SK-N-SH (cell line): ENCODE measurements around the gene USP28. TPM values are rescaled to one million over a fixed set of nuclear protein-coding genes. Genes with fewer than 3 reads are reported as not detected.
"Not testable (repeated sequence)": the region's sequence is repeated elsewhere in the genome, so short reads cannot be mapped to it uniquely, and the experiment has no call there.

Experiments used
- CTCF ChIA-PET: fragments of 300-600, 350-600 bp; formaldehyde crosslinking; extraction: SDS; loops from one replicate; lab custom pipeline; 2021; lab: Yijun Ruan, JAX
- POLR2A ChIA-PET: fragments of 350-600 bp; sonication (Branson Sonifier 250); formaldehyde crosslinking; extraction: SDS; loops from one replicate; lab custom pipeline; 2020; ENCODE audit warnings: antibody characterized with exemption, inconsistent platforms; lab: Yijun Ruan, JAX
- DNase-seq: peaks from one replicate; pipeline ENCODE4 v3.0.0; 2012
- H2AFZ ChIP-seq: fragments of 200-600 bp; sonication (generic); 2 replicates; pipeline ENCODE4 v1.8.1; 2016; ENCODE audit warnings: antibody characterized with exemption, mild to moderate bottlenecking, low read depth
- H3F3A ChIP-seq: fragments of 200-600 bp; sonication (generic); replicated peaks from 2 replicates; pipeline ENCODE3; 2016; ENCODE audit warnings: antibody characterized with exemption, mild to moderate bottlenecking; ENCODE audit not compliant: insufficient read depth
- H3K27ac ChIP-seq, 2 experiments: fragments of 200-500 bp in 1 of 2; fragments of 200-600 bp in 1 of 2; sonication (Bioruptor generic) in 1 of 2; sonication (generic), shearing (Covaris generic) in 1 of 2; 2 replicates each; pipeline versions ENCODE4 v1.5.1 to v1.6.1; 2014 to 2016; ENCODE audit warnings: low read depth in 2 of 2, inconsistent platforms in 1 of 2, low read length in 1 of 2, mild to moderate bottlenecking in 1 of 2, mixed read lengths in 1 of 2
- H3K27me3 ChIP-seq: fragments of 200-600 bp; sonication (generic), shearing (Covaris generic); 2 replicates; pipeline ENCODE4 v1.6.1; 2016; ENCODE audit warnings: mixed run types; ENCODE audit not compliant: insufficient read depth
- H3K36me3 ChIP-seq, 2 experiments: fragments of 200-500 bp in 1 of 2; fragments of 200-600 bp in 1 of 2; sonication (Bioruptor generic) in 1 of 2; sonication (generic) in 1 of 2; replicated peaks in 1 of 2; 2 replicates each; pipeline versions ENCODE3 to v1.5.1; 2014 to 2016; ENCODE audit warnings: low read length in 1 of 2, mild to moderate bottlenecking in 1 of 2; ENCODE audit not compliant: insufficient read depth in 2 of 2, control insufficient read depth in 1 of 2
- H3K4me1 ChIP-seq, 2 experiments: fragments of 200-500 bp in 1 of 2; fragments of 200-600 bp in 1 of 2; sonication (Bioruptor generic) in 1 of 2; sonication (generic), shearing (Covaris generic) in 1 of 2; 2 replicates each; pipeline versions ENCODE4 v1.5.1 to v1.6.1; 2014 to 2016; ENCODE audit warnings: low read depth in 1 of 2, low read length in 1 of 2, mixed run types in 1 of 2; ENCODE audit not compliant: insufficient read depth in 2 of 2, control insufficient read depth in 1 of 2
- H3K4me2 ChIP-seq: fragments of 200-600 bp; sonication (generic), shearing (Covaris generic); 2 replicates; pipeline ENCODE4 v1.6.1; 2017; ENCODE audit warnings: mixed run types
- H3K4me3 ChIP-seq, 2 experiments: fragments of 200-500 bp in 1 of 2; fragments of 200-600 bp in 1 of 2; sonication (Bioruptor generic) in 1 of 2; sonication (generic), shearing (Covaris generic) in 1 of 2; 2 replicates each; pipeline versions ENCODE4 v1.5.1 to v1.8.1; 2014 to 2016; ENCODE audit warnings: low read depth in 2 of 2, inconsistent platforms in 1 of 2, low read length in 1 of 2, mild to moderate bottlenecking in 1 of 2, mixed read lengths in 1 of 2, moderate library complexity in 1 of 2
- H3K79me2 ChIP-seq: fragments of 200-600 bp; sonication (generic); 2 replicates; pipeline ENCODE4 v1.8.1; 2017; ENCODE audit warnings: mild to moderate bottlenecking; ENCODE audit not compliant: insufficient read depth
- H3K9ac ChIP-seq: fragments of 200-600 bp; sonication (generic); 2 replicates; pipeline ENCODE4 v1.6.1; 2017; ENCODE audit warnings: mixed run types
- H3K9me2 ChIP-seq: fragments of 200-600 bp; sonication (generic); 2 replicates; pipeline ENCODE4 v1.6.1; 2017; ENCODE audit warnings: mixed run types
- H3K9me3 ChIP-seq: fragments of 200-600 bp; sonication (generic); 2 replicates; pipeline ENCODE4 v1.6.1; 2017; ENCODE audit warnings: mixed run types, mild to moderate bottlenecking, moderate library complexity
- H4K20me1 ChIP-seq: fragments of 200-600 bp; sonication (generic); 2 replicates; pipeline ENCODE4 v1.6.1; 2017; ENCODE audit warnings: mild to moderate bottlenecking, mixed run types; ENCODE audit not compliant: insufficient read depth
- CHD2 ChIP-seq: fragments of 150-350 bp; IDR thresholded peaks from 2 replicates; pipeline ENCODE4 v1.6.1; 2018; ENCODE audit warnings: low read length; ENCODE audit not compliant: partially characterized antibody
- ELF1 ChIP-seq: IDR thresholded peaks from 2 replicates; pipeline ENCODE4 v1.4.0; 2012
- EP300 ChIP-seq, 2 experiments: IDR thresholded peaks; 2 replicates each; pipeline versions ENCODE4 v1.4.0 to v1.6.1; 2012; ENCODE audit warnings: borderline replicate concordance in 1 of 2, low read depth in 1 of 2, low read length in 1 of 2
- EZH2phosphoT487 ChIP-seq: fragments of 200-600 bp; sonication (generic); IDR thresholded peaks from 2 replicates; pipeline ENCODE4 v1.6.1; 2017; ENCODE audit warnings: low read depth, mixed run types, mild to moderate bottlenecking, antibody characterized with exemption, moderate library complexity, borderline replicate concordance
- FOXJ3 ChIP-seq: sonication (generic); formaldehyde crosslinking; IDR thresholded peaks from 2 replicates; pipeline ENCODE4 v1.5.1; 2020; ENCODE audit warnings: mild to moderate bottlenecking, missing genetic modification reagents
- GABPA ChIP-seq: IDR thresholded peaks from 2 replicates; pipeline ENCODE4 v1.4.0; 2012; ENCODE audit warnings: low read depth, mild to moderate bottlenecking
- GATA2 ChIP-seq: sonication (generic); formaldehyde crosslinking; IDR thresholded peaks from 2 replicates; pipeline ENCODE4 v1.5.0; 2020; ENCODE audit warnings: mild to moderate bottlenecking, missing genetic modification reagents
- JUND ChIP-seq: IDR thresholded peaks from 2 replicates; pipeline ENCODE4 v1.4.0; 2012
- MAX ChIP-seq: IDR thresholded peaks from 2 replicates; pipeline ENCODE4 v1.4.0; 2012; ENCODE audit warnings: low read depth
- MEF2A ChIP-seq: IDR thresholded peaks from 2 replicates; pipeline ENCODE4 v1.4.0; 2012; ENCODE audit warnings: low read depth, borderline replicate concordance
- MXI1 ChIP-seq: IDR thresholded peaks from 2 replicates; pipeline ENCODE4 v1.6.1; 2012; ENCODE audit warnings: mild to moderate bottlenecking, low read depth, low read length, improper control_type of control experiment
- NFIC ChIP-seq: IDR thresholded peaks from 2 replicates; pipeline ENCODE4 v1.4.0; 2012; ENCODE audit warnings: borderline replicate concordance
- NRF1 ChIP-seq: IDR thresholded peaks from 2 replicates; pipeline ENCODE4 v1.6.1; 2012; ENCODE audit warnings: low read depth, mild to moderate bottlenecking, low read length
- POLR2AphosphoS5 ChIP-seq: IDR thresholded peaks from 2 replicates; pipeline ENCODE4 v1.6.1; 2012; ENCODE audit warnings: low read depth, low read length
- RAD21 ChIP-seq: IDR thresholded peaks from 2 replicates; pipeline ENCODE4 v1.6.1; 2012; ENCODE audit warnings: mild to moderate bottlenecking, low read length
- RCOR1 ChIP-seq: fragments of 150-350 bp; IDR thresholded peaks from 2 replicates; pipeline ENCODE4 v1.6.1; 2017; ENCODE audit warnings: antibody characterized with exemption, low read length
- TCF12 ChIP-seq: IDR thresholded peaks from 2 replicates; pipeline ENCODE4 v1.4.0; 2012
- TEAD4 ChIP-seq: IDR thresholded peaks from 2 replicates; pipeline ENCODE4 v1.4.0; 2012; ENCODE audit warnings: mild to moderate bottlenecking, borderline replicate concordance; ENCODE audit not compliant: insufficient read depth
- YY1 ChIP-seq: IDR thresholded peaks from 2 replicates; pipeline ENCODE4 v1.4.0; 2012; ENCODE audit warnings: low read depth, mild to moderate bottlenecking
- WGBS: methylation state at CpG from one replicate; pipeline ENCODE4 v1.1.6; 2017; ENCODE audit warnings: low lambda C conversion rate; 5-methylcytosine and 5-hydroxymethylcytosine counted together
- polyA plus RNA-seq, 3 experiments: library from polyadenylated mRNA; depleted of rRNA; stranded (reverse); fragments of >200 nt; gene quantifications; 2 replicates each; pipeline ENCODE4 v1.2.3, GENCODE V29; 2012

USP28 gene
- polyA plus RNA-seq, 1 of the 3 experiments (the other 2 are of a cell fraction): 20.0 TPM

- Histone ChIP-seq H3K9me2 (no peaks in the 10 kb centered on the region), H3K9me3 (no peaks in the 10 kb centered on the region), H3K27ac (no peak overlapping the region), H3K4me2 (no peak overlapping the region), H3K79me2 (no peaks in the 10 kb centered on the region), H3K27me3 (no peaks in the 10 kb centered on the region), H3K4me3 (no peak overlapping the region), H2AFZ (no peak overlapping the region), H3K9ac (no peak overlapping the region), H4K20me1 (no peaks in the 10 kb centered on the region), H3F3A (no peaks in the 10 kb centered on the region), H3K4me1 (no peaks in the 10 kb centered on the region), H3K36me3 (no peaks in the 10 kb centered on the region)
- DNase-seq: no peak
- ChIA-PET POLR2A (no interaction called here), CTCF (interaction anchor here (1.0 to 3.3 kb wide), 3 partner anchors 27 to 338 kb away, joined by 3 to 11 read pairs (median 6); no protein-coding TSS in a partner anchor)
- WGBS: 31% methylated on average over 2 of the region's 2 CpGs
- no peak for TF ChIP-seq FOXJ3 (CRISPR knock-in tag)
- TF ChIP-seq EP300 (IDR thresholded peaks at IDR 0.05; ENCODE audit: borderline replicate concordance in 1 of 2, low read depth in 1 of 2, low read length in 1 of 2): no peak
- no peak for TF ChIP-seq GATA2 (CRISPR knock-in tag)
- no peak for TF ChIP-seq GABPA
- TF ChIP-seq TCF12: no peak
- no peak for TF ChIP-seq MAX
- no peak for TF ChIP-seq CHD2
- no peak for TF ChIP-seq YY1
- TF ChIP-seq JUND: no peak
- TF ChIP-seq POLR2AphosphoS5: no peak
- no peak for TF ChIP-seq RCOR1
- no peak for TF ChIP-seq EZH2phosphoT487
- TF ChIP-seq ELF1: no peak
- no peak for TF ChIP-seq TEAD4
- TF ChIP-seq NRF1: no peak
- no peak for TF ChIP-seq MEF2A
- no peak for TF ChIP-seq NFIC
- no peak for TF ChIP-seq RAD21
- no peak for TF ChIP-seq MXI1
Observed at GRCh38 chr11:113923572-113923971, 48.2 kb upstream of the USP28 start.

- H3K36me3 ChIP-seq, H3K27me3 ChIP-seq, H3K27ac ChIP-seq, H3K9me2 ChIP-seq, H3K4me2 ChIP-seq, H3K9ac ChIP-seq, DNase-seq, H3K4me1 ChIP-seq, H4K20me1 ChIP-seq, H3K4me3 ChIP-seq, H2AFZ ChIP-seq, H3K9me3 ChIP-seq, H3K79me2 ChIP-seq, POLR2A ChIA-PET, H3F3A ChIP-seq: not testable (repeated sequence)
- CTCF ChIA-PET: interaction anchor here (1.0 to 1.5 kb wide), 2 partner anchors 15 to 16 kb away, joined by 3 to 4 read pairs; no protein-coding TSS in a partner anchor
- 56% methylated on average over 8 of the region's 9 CpGs for WGBS
Observed at GRCh38 chr11:113911491-113911890, 36.1 kb upstream of the USP28 start.
